GM23338 (cell line): Measurements from ENCODE around the gene ZBTB2.

Experiments
- CREB1 ChIP-seq: fragments of 250-450 bp; sonication (Bioruptor Pico); IDR thresholded peaks from 2 replicates; pipeline ENCODE4 v1.5.0; 2020; ENCODE audit warnings: low read depth, mild to moderate bottlenecking, moderate library complexity
- CTCF ChIP-seq, 2 experiments: fragments of 200-600 bp in 1 of 2; sonication (generic) in 1 of 2; conservative IDR thresholded peaks; 2 replicates each; pipeline versions ENCODE4 v1.5.1 to v1.6.1; 2016 to 2017; ENCODE audit warnings: antibody characterized with exemption in 2 of 2, low read depth in 2 of 2, mild to moderate bottlenecking in 2 of 2, moderate library complexity in 1 of 2
- EZH2 ChIP-seq: fragments of 200-600 bp; sonication (generic); IDR thresholded peaks from one replicate; pipeline ENCODE4 v1.8.0; 2017; ENCODE audit warnings: antibody characterized with exemption, mild to moderate bottlenecking, low read depth; ENCODE audit not compliant: unreplicated experiment
- EZH2phosphoT487 ChIP-seq: fragments of 200-600 bp; sonication (generic); IDR thresholded peaks from one replicate; pipeline ENCODE4 v1.8.1; 2018; ENCODE audit warnings: antibody characterized with exemption; ENCODE audit not compliant: unreplicated experiment
- POLR2AphosphoS5 ChIP-seq: IDR thresholded peaks from 2 replicates; pipeline ENCODE4 v1.6.1; 2016; ENCODE audit warnings: antibody characterized with exemption, low read depth
- REST ChIP-seq: IDR thresholded peaks from one replicate; pipeline ENCODE4 v1.6.1; 2018; ENCODE audit warnings: antibody characterized with exemption; ENCODE audit not compliant: unreplicated experiment
- ZNF331 ChIP-seq: fragments of 250-450 bp; sonication (Bioruptor Pico); IDR thresholded peaks from 2 replicates; pipeline ENCODE4 v1.5.0; 2020; ENCODE audit warnings: low read depth, mild to moderate bottlenecking, moderate library complexity

- no peak for TF ChIP-seq CTCF (conservative IDR thresholded peaks at IDR 0.05; ENCODE audit: low read depth in 2 of 2)
- no peak for TF ChIP-seq POLR2AphosphoS5
- no peak for TF ChIP-seq EZH2phosphoT487
- TF ChIP-seq REST, result no peak
- TF ChIP-seq EZH2, result no peak
- no peak for TF ChIP-seq CREB1 (CRISPR knock-in tag)
- no peak for TF ChIP-seq ZNF331
Observed at GRCh38 chr6:151324488-151324825, 66.9 kb downstream of the ZBTB2 start.
